Measurements from ENCODE around the gene PDE4D. TPM values are rescaled to one million over a fixed set of nuclear protein-coding genes. Genes with fewer than 3 reads are reported as not detected.
A peak's percentile ranks its signal among the peaks of the same experiment; 100 is the strongest.

Gene PDE4D
- total RNA-seq, 1 donor from 2014 or later, result 14.2 TPM

GRCh38 chr5:59772206-59772605 is 121.3 kb downstream of the PDE4D start:
- Histone ChIP-seq H3K4me2 (ENCODE audit: low read length) (no peak overlapping the region), H3K27me3 (ENCODE audit: insufficient read depth, low read length) (no peaks in the 10 kb centered on the region), H4K20me1 (ENCODE audit: insufficient read depth, low read length) (no peaks in the 10 kb centered on the region), H2AFZ (ENCODE audit: low read depth, low read length) (no peak overlapping the region), H3K9ac (ENCODE audit: low read length) (no peak overlapping the region), H3K4me1 (ENCODE audit: insufficient read depth, low read length) (peaks cover 7% of the 10 kb centered on the region), H3K36me3 (ENCODE audit: insufficient read depth, low read length) (no peaks in the 10 kb centered on the region), H3K27ac (ENCODE audit: low read depth, low read length) (no peak overlapping the region), H3K79me2 (ENCODE audit: insufficient read depth, low read length) (peaks cover 5% of the 10 kb centered on the region), H3K9me3 (ENCODE audit: insufficient read depth, low read depth, low read length) (no peaks in the 10 kb centered on the region), H3K4me3 (ENCODE audit: insufficient read depth, low read depth, low read length) (no peak overlapping the region)
- peaks cover 18% of the 10 kb centered on the region for H3K4me1 Mint-ChIP-seq (ENCODE audit: low read depth, unreplicated experiment)
- H3K27ac Mint-ChIP-seq (ENCODE audit: unreplicated experiment), result no peak overlapping the region
- no peaks in the 10 kb centered on the region for H3K9me3 Mint-ChIP-seq (ENCODE audit: unreplicated experiment)
- no peaks in the 10 kb centered on the region for H3K27me3 Mint-ChIP-seq (ENCODE audit: low read depth, unreplicated experiment)
- no peak overlapping the region for H3K4me3 Mint-ChIP-seq (ENCODE audit: unreplicated experiment)
- DNase-seq (ENCODE audit: low read depth), result no peak
- TF ChIP-seq EZH2 (IDR thresholded peaks at IDR 0.05; ENCODE audit: insufficient read depth, low read length), result no peak
- TF ChIP-seq, protein P1, sequence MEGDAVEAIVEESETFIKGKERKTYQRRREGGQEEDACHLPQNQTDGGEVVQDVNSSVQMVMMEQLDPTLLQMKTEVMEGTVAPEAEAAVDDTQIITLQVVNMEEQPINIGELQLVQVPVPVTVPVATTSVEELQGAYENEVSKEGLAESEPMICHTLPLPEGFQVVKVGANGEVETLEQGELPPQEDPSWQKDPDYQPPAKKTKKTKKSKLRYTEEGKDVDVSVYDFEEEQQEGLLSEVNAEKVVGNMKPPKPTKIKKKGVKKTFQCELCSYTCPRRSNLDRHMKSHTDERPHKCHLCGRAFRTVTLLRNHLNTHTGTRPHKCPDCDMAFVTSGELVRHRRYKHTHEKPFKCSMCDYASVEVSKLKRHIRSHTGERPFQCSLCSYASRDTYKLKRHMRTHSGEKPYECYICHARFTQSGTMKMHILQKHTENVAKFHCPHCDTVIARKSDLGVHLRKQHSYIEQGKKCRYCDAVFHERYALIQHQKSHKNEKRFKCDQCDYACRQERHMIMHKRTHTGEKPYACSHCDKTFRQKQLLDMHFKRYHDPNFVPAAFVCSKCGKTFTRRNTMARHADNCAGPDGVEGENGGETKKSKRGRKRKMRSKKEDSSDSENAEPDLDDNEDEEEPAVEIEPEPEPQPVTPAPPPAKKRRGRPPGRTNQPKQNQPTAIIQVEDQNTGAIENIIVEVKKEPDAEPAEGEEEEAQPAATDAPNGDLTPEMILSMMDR (IDR thresholded peaks at IDR 0.05; ENCODE audit: insufficient read depth, low read depth, low read length), result no peak
- H3K36me3 Mint-ChIP-seq (ENCODE audit: low read depth, unreplicated experiment), result no peaks in the 10 kb centered on the region
- no peak for FAIRE-seq

GRCh38 chr5:59770953-59771352 is 122.6 kb downstream of the PDE4D start:
- Histone ChIP-seq H3K4me2 (ENCODE audit: low read length) (no peak overlapping the region), H3K36me3 (ENCODE audit: insufficient read depth, low read length) (no peaks in the 10 kb centered on the region), H4K20me1 (ENCODE audit: insufficient read depth, low read length) (no peaks in the 10 kb centered on the region), H3K4me3 (ENCODE audit: insufficient read depth, low read depth, low read length) (no peak overlapping the region), H3K79me2 (ENCODE audit: insufficient read depth, low read length) (peaks cover 7% of the 10 kb centered on the region), H3K27ac (ENCODE audit: low read depth, low read length) (no peak overlapping the region), H3K27me3 (ENCODE audit: insufficient read depth, low read length) (no peaks in the 10 kb centered on the region), H3K9ac (ENCODE audit: low read length) (no peak overlapping the region), H2AFZ (ENCODE audit: low read depth, low read length) (no peak overlapping the region), H3K9me3 (ENCODE audit: insufficient read depth, low read depth, low read length) (no peaks in the 10 kb centered on the region), H3K4me1 (ENCODE audit: insufficient read depth, low read length) (peaks cover 14% of the 10 kb centered on the region)
- H3K4me3 Mint-ChIP-seq (ENCODE audit: unreplicated experiment), result no peak overlapping the region
- H3K36me3 Mint-ChIP-seq (ENCODE audit: low read depth, unreplicated experiment), result no peaks in the 10 kb centered on the region
- TF ChIP-seq, protein P1 (IDR thresholded peaks at IDR 0.05; ENCODE audit: insufficient read depth, low read depth, low read length), result no peak
- TF ChIP-seq EZH2 (IDR thresholded peaks at IDR 0.05; ENCODE audit: insufficient read depth, low read length), result no peak
- no peak overlapping the region for H3K27ac Mint-ChIP-seq (ENCODE audit: unreplicated experiment)
- no peaks in the 10 kb centered on the region for H3K9me3 Mint-ChIP-seq (ENCODE audit: unreplicated experiment)
- no peak for DNase-seq (ENCODE audit: low read depth)
- H3K27me3 Mint-ChIP-seq (ENCODE audit: low read depth, unreplicated experiment), result no peaks in the 10 kb centered on the region
- H3K4me1 Mint-ChIP-seq (ENCODE audit: low read depth, unreplicated experiment), result peaks cover 20% of the 10 kb centered on the region
- no peak for FAIRE-seq

- Mint-ChIP-seq H3K4me1 (ENCODE audit: low read depth, unreplicated experiment) (peaks cover 20% of the 10 kb centered on the region), H3K4me3 (ENCODE audit: unreplicated experiment) (no peak overlapping the region), H3K36me3 (ENCODE audit: low read depth, unreplicated experiment) (no peaks in the 10 kb centered on the region), H3K27me3 (ENCODE audit: low read depth, unreplicated experiment) (no peaks in the 10 kb centered on the region), H3K27ac (ENCODE audit: unreplicated experiment) (no peak overlapping the region), H3K9me3 (ENCODE audit: unreplicated experiment) (no peaks in the 10 kb centered on the region)
- H3K9ac ChIP-seq (ENCODE audit: low read length), result no peak overlapping the region
- H3K27me3 ChIP-seq (ENCODE audit: insufficient read depth, low read length), result no peaks in the 10 kb centered on the region
- DNase-seq (ENCODE audit: low read depth) (peak; percentile 25), FAIRE-seq (no peak)
- H3K27ac ChIP-seq (ENCODE audit: low read depth, low read length), result no peak overlapping the region
- H2AFZ ChIP-seq (ENCODE audit: low read depth, low read length), result no peak overlapping the region
- no peak for TF ChIP-seq EZH2 (IDR thresholded peaks at IDR 0.05; ENCODE audit: insufficient read depth, low read length)
- TF ChIP-seq, protein P1 (IDR thresholded peaks at IDR 0.05; ENCODE audit: insufficient read depth, low read depth, low read length), result no peak
- H3K4me3 ChIP-seq (ENCODE audit: insufficient read depth, low read depth, low read length), result no peak overlapping the region
- peak overlapping the region; percentile 98 for H3K4me2 ChIP-seq (ENCODE audit: low read length)
- peaks cover 7% of the 10 kb centered on the region for H3K79me2 ChIP-seq (ENCODE audit: insufficient read depth, low read length)
- H3K4me1 ChIP-seq (ENCODE audit: insufficient read depth, low read length), result peaks cover 14% of the 10 kb centered on the region
- H4K20me1 ChIP-seq (ENCODE audit: insufficient read depth, low read length), result no peaks in the 10 kb centered on the region
- no peaks in the 10 kb centered on the region for H3K36me3 ChIP-seq (ENCODE audit: insufficient read depth, low read length)
- no peaks in the 10 kb centered on the region for H3K9me3 ChIP-seq (ENCODE audit: insufficient read depth, low read depth, low read length)
Observed at GRCh38 chr5:59769832-59770231, 123.7 kb downstream of the PDE4D start.

Measured in astrocyte (in vitro differentiated cells and primary cell).